GM18907 (cell line): ENCODE results near the gene PLA2G4B.

Experiments
- ATAC-seq: cut with Tn5 transposase; IDR thresholded peaks from one replicate; pipeline ENCODE4 v1.9.1; 2021; ENCODE audit warnings: mild to moderate bottlenecking, moderate library complexity; ENCODE audit not compliant: unreplicated experiment

The PLA2G4B gene

DNA sequence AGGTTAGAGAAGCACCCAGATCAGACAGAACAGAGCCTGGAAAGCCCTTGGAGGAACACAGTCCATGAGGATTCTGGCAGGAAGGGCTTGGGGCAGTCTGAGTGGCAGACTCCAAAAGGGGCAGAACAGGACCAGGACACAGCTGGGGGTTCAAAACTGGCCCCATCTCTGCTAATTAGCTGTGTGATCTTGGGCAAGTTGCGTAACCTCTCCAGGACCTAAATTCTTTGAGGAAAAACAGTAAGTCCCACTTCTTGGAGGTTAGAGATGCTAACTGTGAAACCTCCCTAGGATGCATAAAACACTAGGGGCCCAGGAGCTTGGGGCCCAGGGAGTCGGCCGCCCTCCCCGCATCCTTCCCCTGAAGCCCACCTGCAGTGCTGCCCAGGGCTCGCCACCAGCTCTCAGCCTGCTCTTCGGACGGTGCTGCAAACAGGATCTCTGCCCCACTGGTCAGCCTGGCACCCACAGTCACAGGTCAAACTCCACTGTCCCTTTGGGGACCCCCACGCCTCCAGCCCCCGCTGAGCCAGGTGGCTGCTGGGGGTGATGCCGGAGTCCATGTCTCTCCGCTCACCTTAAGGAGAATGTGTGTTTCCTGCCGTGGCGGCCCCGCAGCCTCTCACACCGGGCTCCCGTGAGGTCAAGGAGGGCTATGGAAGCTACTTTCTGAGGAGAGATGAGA, 12.0 kb downstream of the PLA2G4B start:
- no peak for ATAC-seq

DNA sequence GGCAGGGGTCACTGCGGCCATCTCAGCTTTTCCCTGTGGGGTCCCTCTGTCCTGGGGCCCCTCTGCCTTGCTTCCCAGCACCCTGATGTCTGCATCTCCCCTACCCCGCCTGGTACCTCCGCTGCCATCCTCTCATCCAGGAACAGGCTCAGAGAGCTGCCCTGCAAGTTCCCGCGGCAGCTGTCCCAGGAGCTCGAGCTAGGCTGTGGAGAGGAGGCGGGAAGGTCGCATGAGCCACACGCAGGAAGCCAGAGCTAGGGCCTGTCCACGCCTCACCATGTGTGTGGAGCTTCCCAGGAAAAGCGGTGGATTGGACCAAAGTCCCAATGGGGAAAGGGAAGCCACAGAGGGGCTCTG, 12.5 kb downstream of the PLA2G4B start:
- no peak for ATAC-seq

DNA sequence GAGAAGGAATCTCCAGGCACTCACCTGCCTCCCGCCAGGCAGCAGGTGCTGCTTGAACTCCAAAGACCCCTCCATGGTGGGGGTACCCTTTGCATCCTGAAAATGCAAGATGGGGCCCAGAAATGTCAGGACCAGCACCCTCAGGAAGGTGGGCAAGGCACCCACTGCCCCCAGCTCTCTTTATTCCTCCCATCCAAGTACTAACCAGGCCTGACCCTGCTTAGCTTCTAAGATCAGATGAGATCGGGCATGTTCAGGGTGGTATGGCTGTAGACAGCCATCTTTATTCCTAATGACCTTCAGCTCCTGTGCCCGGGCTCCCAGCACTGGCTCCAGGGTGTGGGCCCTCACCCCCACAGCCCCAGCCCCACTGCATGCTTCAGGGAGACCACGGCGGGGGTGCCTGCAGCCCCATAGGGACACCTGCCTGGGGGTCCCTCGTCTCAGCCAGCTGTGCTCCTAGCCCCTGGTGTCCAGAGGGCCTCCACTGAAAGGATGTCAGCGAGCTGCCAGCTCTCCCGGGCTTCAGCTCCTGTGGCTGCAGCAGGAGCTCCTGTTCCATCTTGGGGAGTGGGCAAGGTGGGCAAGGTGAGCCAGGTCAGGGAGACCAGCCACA, 13.2 kb downstream of the PLA2G4B start:
- ATAC-seq, result no peak

- ATAC-seq, result no peak
Observed at GRCh38 chr15:41852736-41853590, 14.3 kb downstream of the PLA2G4B start.

DNA sequence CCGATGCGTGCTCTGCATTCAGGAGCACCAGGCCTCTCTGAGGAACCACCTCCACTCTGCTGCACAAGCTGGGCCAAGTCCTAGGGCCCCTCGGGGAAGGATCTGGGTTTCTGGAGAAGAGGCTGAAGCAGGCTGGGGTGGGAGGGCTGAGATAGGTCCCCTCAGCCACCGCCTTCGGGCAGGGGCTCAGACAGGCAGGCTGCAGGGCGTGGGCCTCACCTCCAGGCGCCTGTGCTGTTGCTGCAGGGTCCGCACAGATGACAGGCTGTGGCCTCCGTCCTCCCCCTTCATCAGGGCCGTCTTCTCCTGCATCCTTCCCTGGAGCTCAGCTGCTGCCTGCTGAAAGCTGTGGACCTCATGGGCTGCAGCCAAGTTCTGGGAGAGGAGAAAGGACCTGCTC, 15.2 kb downstream of the PLA2G4B start:
- no peak for ATAC-seq

GRCh38 chr15:41854443-41854842, 15.8 kb downstream of the PLA2G4B start:
- ATAC-seq, result no peak

DNA sequence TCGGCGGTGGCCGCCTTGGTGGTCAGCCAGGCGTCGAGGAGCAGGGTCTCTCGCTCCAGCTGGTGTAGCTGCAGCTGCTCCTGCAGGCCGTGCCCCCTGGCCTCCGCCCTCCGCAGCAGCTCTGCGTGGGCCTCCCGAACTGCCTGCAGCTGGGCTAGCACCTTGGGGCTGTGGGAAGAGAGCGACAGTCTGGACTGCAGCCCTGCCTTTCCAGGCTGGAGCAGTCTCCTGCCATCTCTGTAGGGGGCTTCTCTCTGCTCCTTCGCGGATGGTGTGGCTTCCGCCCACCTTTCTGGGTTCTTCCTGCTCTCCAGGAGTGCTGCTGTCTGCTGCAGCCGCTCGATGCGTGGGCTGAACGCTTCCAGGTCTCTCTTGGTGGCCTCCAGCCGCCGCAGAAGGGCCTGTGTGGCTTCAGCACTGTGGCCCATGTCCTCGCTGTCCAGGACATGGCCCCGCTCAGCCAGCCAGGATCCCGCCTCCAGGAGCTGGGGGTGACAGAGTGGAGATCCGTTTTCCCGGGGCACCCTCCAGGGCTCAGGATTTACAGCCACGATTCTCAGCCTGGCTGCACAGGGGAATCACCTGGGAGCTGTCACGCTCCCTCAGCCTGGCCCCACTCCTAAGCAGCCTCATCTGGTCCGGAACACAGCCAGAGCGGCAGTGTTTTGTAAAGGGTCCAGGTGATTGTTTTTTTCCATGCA, 16.8 kb downstream of the PLA2G4B start:
- no peak for ATAC-seq

GRCh38 chr15:41856262-41856661, 17.6 kb downstream of the PLA2G4B start:
- ATAC-seq, result no peak

GRCh38 chr15:41856716-41857115, 18.1 kb downstream of the PLA2G4B start:
- no peak for ATAC-seq

- ATAC-seq, result no peak
Observed at GRCh38 chr15:41857316-41857715, 18.7 kb downstream of the PLA2G4B start.

GRCh38 chr15:41858756-41859155, 20.1 kb downstream of the PLA2G4B start:
- ATAC-seq, result no peak

DNA sequence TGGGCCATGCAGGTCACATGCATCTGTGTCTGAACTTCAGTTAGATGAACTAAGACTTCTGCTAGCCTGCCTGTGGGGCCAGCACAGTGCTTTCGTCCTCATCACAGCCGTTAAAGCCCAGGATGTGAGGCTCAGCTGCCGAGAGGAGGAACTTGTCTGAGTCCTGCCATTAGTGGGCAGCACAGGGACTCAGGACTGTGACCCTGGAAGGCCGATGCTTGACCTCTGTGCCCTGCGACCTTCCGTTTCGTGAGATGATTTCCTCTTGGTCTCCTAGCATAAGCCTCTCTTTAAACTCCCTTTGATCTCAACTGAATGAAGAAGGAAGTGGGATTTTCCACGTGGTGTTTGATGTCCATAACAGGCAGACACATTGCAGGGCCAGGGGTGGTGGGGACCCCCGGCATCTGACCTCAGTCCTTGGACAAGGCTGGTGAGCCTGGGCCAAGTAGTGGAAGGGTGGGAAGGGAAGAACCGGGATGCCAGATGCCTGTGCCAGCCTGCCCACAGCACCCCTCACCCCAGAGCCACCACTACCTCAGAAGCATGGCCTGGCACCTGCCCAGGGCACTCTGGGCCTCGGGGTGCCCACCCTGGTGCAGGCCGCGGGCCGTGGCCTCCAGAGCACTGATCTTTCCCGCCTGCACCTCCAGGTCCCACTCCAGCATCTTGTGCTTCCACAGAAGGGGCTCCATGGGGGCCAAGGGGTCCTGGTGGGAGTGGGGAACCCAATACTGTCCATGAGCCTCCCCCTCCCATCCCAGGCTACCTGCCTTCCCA, 21.6 kb downstream of the PLA2G4B start:
- no peak for ATAC-seq

GRCh38 chr15:41861736-41862356, 23.2 kb downstream of the PLA2G4B start:
- ATAC-seq, result no peak

DNA sequence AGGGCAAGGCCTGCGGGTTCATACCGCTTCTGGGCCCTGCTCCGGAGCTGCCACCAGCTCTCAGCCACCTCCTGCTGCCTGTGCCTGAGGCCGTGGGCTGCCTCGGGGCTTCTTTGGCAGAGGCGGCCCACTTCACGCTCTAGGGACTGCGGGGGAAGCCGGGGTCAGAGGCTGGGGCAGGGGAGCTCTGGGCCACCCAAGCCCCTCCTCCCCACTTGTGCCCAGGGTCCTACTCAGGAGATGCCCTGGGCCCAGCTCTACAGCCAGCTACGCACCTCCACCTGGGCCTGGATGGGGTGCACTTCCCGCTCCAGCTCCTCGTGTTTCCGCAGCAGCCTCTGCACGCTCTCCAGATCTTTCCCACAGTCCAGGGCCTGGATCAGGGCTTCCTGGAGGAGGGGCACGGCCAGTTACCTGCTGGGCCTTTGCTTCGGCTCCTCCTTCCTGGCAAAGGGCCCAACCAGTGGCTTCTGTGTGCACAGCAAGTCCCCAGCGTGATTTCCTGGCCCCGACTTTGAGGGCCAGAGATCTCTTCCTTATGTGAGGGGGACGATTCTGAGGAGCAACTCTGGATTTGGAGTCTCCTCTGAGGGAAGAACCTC, 24.0 kb downstream of the PLA2G4B start:
- ATAC-seq, result no peak

DNA sequence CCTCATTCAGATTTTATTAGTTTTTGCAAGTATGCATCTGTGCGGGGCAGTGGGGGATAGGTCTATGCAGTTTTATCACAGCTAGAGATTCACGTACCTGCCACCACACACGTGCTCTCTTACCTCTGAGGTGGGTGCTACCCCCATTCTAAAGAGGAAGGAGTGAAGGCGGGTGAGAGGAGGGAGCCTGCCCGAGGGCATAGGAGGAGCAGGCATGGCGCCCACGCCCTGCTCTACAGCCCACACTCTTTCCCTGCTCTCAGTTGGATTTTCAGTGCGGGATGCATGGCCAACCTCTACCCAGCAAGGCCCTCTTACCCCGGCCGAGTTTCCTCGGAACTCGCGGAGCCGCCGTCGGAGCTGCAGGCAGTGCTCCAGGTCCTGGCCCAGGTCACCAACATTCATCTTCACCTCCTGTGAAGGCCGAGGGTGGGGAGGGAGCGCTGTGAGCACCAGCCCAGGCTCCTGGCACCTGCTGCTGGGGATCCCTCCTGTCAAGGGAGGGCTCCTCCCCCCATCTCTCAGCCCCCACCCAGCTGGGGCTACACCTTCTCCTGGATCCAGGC, 26.9 kb downstream of the PLA2G4B start:
- ATAC-seq, result no peak

DNA sequence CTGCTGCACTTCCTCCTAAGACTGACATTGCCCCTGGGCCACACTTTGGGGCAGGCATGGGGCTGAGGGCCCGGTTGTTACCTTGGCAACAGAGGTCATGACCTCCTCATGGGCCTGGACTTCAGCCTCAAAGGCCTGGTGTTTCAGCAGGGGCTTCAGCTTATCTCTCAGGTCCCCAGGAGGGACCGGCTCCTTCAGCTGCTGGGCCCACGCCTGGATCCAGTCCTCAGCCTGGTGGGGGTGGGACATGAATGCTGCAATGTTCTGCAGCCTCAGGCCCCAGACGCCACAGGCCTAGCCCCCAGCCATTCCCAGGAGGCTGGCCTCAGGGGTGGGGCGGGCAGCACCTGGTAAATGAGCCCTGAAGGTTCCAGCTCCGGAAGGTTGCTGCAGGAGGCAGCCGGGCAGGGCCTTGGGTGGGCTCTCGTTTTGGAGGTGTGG, 27.6 kb downstream of the PLA2G4B start:
- ATAC-seq, result no peak

GRCh38 chr15:41866872-41867579, 28.4 kb downstream of the PLA2G4B start:
- ATAC-seq, result no peak

GRCh38 chr15:41868321-41868720, 29.7 kb downstream of the PLA2G4B start:
- no peak for ATAC-seq
